AG09319 (cell line): ENCODE measurements around the gene PRKAG2.

ENCODE experiments used
- DNase-seq: peaks from one replicate; pipeline ENCODE4 v3.0.0-alpha.2; 2010; ENCODE audit warnings: low read depth; ENCODE audit errors: extremely low read depth
- CTCF ChIP-seq: IDR thresholded peaks from 2 replicates; pipeline ENCODE4 v1.5.1; 2011; ENCODE audit warnings: low read depth, mild to moderate bottlenecking, inconsistent platforms, low read length, moderate library complexity

Gene PRKAG2

GRCh38 chr7:151626422-151627115 is 250.3 kb downstream of the PRKAG2 start:
- TF ChIP-seq CTCF, result peak; percentile 14
- DNase-seq, result no peak

DNA sequence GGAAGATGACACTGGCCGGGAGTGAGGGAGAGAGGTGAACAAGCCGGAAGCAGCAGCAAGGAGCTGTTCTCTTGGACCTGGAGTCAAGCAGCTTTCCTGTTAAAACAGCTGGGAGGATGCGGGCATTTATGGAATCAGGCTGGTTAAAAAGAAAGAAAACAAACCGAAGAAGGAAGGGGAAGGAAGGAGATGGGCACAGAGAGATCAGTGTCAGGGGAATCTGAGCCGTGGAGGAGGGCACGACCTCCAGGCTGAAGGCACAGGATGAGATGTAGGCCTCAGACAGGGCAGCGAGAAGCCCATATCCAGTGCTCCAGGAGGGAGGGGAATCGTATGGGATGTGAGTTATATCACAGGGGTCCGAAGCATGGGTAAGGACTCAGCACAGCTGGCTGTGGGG is 251.3 kb downstream of the PRKAG2 start:
- TF ChIP-seq CTCF, result no peak
- DNase-seq, result no peak

DNA sequence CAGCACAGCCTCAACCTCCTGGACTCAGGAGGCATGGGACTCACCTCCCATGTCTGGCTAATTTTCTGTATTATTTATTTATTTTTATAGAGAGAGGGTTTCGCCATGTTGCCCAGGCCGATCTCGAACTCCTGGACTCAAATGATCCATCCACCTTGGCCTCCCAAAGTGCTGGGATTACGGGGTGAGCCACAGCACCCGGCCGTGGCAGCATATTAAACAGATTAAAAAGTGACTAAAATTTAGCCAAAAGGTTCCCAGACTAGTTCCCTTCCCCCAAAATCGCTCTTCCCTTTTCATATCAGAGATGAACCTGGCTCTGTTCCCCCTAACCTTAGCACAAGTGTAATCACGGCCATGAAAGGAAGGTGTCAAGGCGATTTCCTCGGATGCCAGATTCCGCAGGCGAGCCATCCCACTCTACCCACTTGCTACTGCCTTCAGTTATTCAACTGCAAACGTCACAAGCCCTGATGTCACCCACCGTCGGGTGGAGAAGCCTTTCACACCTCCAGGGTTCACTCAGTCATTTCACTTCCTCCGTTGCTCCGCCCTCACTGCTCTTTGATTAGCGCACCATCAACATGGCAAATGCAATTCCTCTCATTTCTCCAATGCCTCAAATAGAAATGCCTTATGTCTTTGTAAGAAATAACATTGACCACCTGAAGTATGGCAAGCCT is 252.5 kb downstream of the PRKAG2 start:
- no peak for DNase-seq
- TF ChIP-seq CTCF, result no peak

DNA sequence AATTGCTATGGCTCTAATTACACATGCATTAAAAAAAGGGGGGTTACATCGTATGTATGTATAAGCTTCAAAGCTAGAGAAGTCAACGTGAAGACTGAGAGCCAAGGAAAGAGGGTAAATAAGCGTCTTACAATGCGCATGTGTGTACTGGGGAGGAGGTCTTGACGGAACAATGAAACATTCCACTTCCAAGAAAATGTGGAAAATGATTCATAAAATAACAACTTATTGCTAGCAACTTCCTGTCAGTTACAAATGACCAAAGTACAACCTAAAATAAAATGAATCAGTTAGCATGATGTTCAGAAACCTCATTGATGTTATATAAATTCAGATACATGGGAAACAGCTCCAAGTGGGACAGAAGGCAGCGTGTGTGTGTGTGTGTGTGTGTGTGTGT is 253.1 kb downstream of the PRKAG2 start:
- TF ChIP-seq CTCF, result no peak

GRCh38 chr7:151621961-151622360 is 255.0 kb downstream of the PRKAG2 start:
- TF ChIP-seq CTCF, result no peak

More for the DNA sequence above, 253.1 kb downstream of the PRKAG2 start:
- DNase-seq, result no peak

DNA sequence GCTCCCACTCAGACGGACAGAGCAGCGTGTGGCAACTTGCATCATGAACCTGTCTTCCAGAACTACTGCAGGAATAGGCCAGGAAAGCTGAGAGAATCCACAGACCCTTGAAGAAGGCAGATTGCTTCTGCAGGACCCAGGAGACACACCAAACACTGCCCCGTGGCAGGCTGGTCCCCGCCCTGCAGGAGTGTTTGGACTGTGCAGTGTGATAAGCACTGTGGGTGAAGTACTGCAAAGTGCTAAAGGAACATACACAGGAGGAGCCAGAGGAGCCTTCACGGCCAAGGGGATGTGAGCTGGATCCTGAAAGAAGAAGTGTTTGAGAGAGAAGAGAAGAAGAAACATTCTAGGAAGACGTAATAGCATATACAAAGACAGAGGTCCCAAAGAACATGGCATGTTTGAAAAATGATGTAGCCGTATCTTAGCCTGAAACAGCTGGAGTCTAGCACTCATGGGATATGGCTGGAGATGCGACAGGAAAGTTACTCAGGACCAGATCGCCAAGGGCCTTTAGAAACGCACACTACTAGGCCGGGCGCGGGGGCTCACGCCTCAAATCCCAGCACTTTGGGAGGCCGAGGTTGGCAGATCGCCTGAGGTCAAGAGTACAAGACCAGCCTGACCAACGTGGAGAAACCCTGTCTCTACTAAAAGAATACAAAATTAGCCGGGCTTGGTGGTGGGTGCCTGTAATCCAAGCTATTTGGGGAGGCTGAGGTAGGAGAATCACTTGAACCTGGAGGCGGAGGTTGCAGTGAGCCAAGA is 260.3 kb downstream of the PRKAG2 start:
- no peak for TF ChIP-seq CTCF
- no peak for DNase-seq

More at GRCh38 chr7:151621961-151622360, 255.0 kb downstream of the PRKAG2 start:
- no peak for DNase-seq

DNA sequence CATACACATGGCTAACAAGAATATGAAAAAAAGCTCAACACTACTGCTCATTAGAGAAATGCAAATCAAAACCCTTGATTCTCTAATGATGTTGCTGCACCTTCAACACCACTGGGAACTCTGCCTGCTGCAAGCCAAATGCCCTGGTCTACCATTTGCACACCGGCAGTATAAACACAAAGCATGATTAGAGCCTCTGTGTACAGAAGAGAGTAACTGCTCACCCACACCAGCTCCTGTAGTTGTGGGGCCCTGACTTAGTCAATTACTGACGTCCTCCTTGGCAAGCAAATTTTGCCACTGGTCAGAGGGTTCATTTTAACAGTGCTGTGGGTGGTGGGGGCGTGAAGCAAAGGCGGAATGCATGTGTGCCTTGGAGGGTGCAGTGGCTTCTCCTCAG is 261.1 kb downstream of the PRKAG2 start:
- no peak for TF ChIP-seq CTCF

More for the DNA sequence above, 261.1 kb downstream of the PRKAG2 start:
- DNase-seq, result no peak
